SKM-1 (cell line): ENCODE measurements around the gene RINT1.
"Not testable (repeated sequence)": the region's sequence is repeated elsewhere in the genome, so short reads cannot be mapped to it uniquely, and the experiment has no call there.

ENCODE experiments used
- DNase-seq: peaks from one replicate; lab custom pipeline; 2025; ENCODE audit not compliant: unreplicated experiment; lab: John Stamatoyannopoulos, UW

RINT1 gene

DNA sequence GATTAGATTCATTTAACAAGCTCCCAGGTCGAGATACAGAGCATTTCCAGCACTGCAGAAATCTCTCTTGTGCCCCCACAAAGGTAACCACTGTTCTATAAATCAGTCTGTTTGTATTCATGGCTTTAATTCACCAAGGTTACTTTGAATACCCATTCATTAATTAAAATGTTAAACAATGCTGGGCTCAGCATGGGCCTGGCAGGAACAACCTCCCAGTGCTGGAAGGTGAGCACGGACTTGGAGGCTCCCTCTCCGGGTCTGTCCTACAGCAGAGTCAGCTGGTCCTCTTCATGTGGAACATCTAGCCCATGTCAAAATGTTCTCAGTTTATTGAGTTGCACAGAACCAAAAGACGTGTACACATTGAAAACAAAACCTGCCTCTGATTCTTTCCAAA, 64.9 kb downstream of the RINT1 start:
- no peak for DNase-seq

DNA sequence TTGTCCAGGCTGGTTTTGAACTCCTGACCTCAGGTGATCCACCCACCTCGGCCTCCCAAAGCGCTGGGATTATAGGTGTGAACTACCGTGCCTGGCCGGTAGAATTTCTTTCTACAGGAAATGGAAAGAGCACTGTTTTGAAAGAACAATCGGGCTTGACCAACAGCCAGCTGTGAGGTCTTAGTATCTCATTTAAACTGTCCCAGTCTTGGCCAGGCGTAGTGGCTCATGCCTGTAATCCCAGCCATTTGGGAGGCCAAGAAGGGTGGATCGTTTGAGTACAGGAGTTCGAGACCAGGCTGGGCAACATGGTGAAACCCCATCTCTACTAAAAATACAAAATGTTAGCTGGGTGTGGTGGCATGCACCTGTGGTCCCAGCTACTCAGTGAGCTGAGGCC, 67.1 kb downstream of the RINT1 start:
- not testable (repeated sequence) for DNase-seq

GRCh38 chr7:105599551-105599950, 67.5 kb downstream of the RINT1 start:
- DNase-seq: no peak

- DNase-seq: no peak
Measured at GRCh38 chr7:105600720-105601550, 68.9 kb downstream of the RINT1 start.

GRCh38 chr7:105602325-105603305, 70.6 kb downstream of the RINT1 start:
- DNase-seq: no peak

DNA sequence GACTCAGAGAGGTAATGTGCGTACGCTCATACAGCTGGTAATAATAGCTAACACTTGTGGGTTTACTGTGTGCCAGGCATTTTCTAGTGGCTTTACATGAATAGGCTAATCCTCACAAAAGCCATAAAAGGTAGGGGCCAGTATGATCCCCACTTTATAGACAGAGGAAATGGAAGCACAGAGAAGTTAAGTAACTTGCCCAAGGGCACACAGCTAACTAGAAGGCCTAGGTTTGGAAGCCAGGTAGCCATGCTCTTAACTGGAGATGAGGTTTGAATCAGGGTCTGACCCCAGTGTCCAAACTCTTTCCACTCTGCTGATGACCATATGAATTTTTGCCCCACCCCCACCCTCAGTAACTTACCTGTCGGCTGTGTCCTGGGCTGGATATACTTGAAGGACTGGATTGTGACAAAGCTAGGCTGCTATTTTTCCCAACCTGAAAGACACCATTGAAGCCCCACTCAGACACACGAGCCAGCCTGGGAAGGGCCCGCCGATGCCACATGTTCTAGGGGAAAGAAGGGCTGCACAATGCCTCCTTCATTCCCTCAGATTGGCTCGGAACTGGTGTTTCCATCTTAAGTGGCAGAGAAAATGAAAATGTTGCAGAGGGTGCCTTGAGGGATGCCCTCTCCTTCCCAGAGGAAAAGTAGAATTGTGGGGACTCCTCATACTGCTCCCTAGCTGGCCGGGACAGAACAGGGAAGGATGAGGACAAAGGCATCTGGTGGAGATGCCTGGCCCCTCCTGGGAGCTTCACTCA, 78.3 kb downstream of the RINT1 start:
- DNase-seq: no peak

GRCh38 chr7:105611856-105612775, 80.1 kb downstream of the RINT1 start:
- DNase-seq: no peak

- no peak for DNase-seq
Measured at GRCh38 chr7:105612806-105613205, 80.8 kb downstream of the RINT1 start.

GRCh38 chr7:105613611-105614330, 81.8 kb downstream of the RINT1 start:
- DNase-seq: no peak

- no peak for DNase-seq
Measured at GRCh38 chr7:105614341-105614840, 82.4 kb downstream of the RINT1 start.
